Stomach (tissue), 9 donors: ENCODE results near the gene FRAS1. TPM values are rescaled to one million over a fixed set of nuclear protein-coding genes. Genes with fewer than 3 reads are reported as not detected.

ENCODE experiments used
- DNase-seq, 2 donors: peaks; one replicate each; pipeline versions ENCODE4 v3.0.0 to v3.0.0-alpha.2; 2013 to 2019
- H3K27ac ChIP-seq, 5 donors: fragments of 200-600 bp in 4 of 5; sonication (generic) in 4 of 5; one replicate each; pipeline ENCODE4 v1.5.1; 2013 to 2019; ENCODE audit warnings: mild to moderate bottlenecking in 1 of 5, moderate library complexity in 1 of 5
- H3K27me3 ChIP-seq, 3 donors: fragments of 200-600 bp; sonication (generic); one replicate each; pipeline ENCODE4 v1.5.1; 2017 to 2019; ENCODE audit warnings: mixed run types in 1 of 3
- H3K36me3 ChIP-seq, 4 donors: fragments of 200-600 bp; sonication (generic); 1 replicate in 3 of 4; 2 replicates in 1 of 4; pipeline ENCODE4 v1.5.1; 2016 to 2019
- H3K4me1 ChIP-seq, 4 donors: fragments of 200-600 bp; sonication (generic); one replicate each; pipeline ENCODE4 v1.5.1; 2016 to 2019
- H3K4me3 ChIP-seq, 4 donors: fragments of 200-600 bp; sonication (generic) in 3 of 4; one replicate each; pipeline ENCODE4 v1.5.1; 2016 to 2019; ENCODE audit warnings: mild to moderate bottlenecking in 1 of 4
- H3K9me3 ChIP-seq, 4 donors: fragments of 200-600 bp; sonication (generic); one replicate each; pipeline ENCODE4 v1.5.1; 2016 to 2019
- EP300 ChIP-seq: sonication (generic); formaldehyde crosslinking; IDR thresholded peaks from one replicate; pipeline ENCODE4 v1.6.1; 2017; ENCODE audit warnings: antibody characterized with exemption
- POLR2A ChIP-seq, 4 donors: fragments of 450-650 bp; IDR thresholded peaks; one replicate each; pipeline ENCODE4 v1.6.1; 2016; ENCODE audit warnings: antibody characterized with exemption in 4 of 4, control low read depth in 2 of 4, mild to moderate bottlenecking in 1 of 4, moderate library complexity in 1 of 4
- POLR2AphosphoS5 ChIP-seq, 3 donors: sonication (generic); formaldehyde crosslinking; IDR thresholded peaks; one replicate each; pipeline ENCODE4 v1.6.1; 2016; ENCODE audit warnings: antibody characterized with exemption in 3 of 3
- WGBS, 5 donors: extraction: QIAGEN DNeasy Blood & Tissue Kit in 3 of 5; methylation state at CpG; one replicate each; pipeline versions ENCODE4 v1.1.5 to v1.1.7; 2013 to 2018; 5-methylcytosine and 5-hydroxymethylcytosine counted together
- intact Hi-C: fragments of 100-400 bp; cut with DNase I; formaldehyde crosslinking; loops from one replicate; pipeline ENCODE4 v1.15.1; 2023; ENCODE audit warnings: low total_unique reads
- polyA plus RNA-seq, 3 donors: library from polyadenylated mRNA; stranded (reverse); fragments of 200-250 nt; gene quantifications; one replicate each; pipeline ENCODE4 v1.2.3, GENCODE V29; 2013
- total RNA-seq, 5 donors: library from RNA; depleted of rRNA; stranded (reverse); fragments of >200 nt; gene quantifications; one replicate each; pipeline versions ENCODE4 v1.1.0 to v1.2.3, GENCODE V29; 2014 to 2016
- TF ChIP-seq, protein P1 (sequence below), 7 experiments: fragments of 450-650 bp in 4 of 7; fragments of 200-600 bp in 3 of 7; sonication (generic) in 3 of 7; IDR thresholded peaks; one replicate each; pipeline ENCODE4 v1.5.1; 2016 to 2019; ENCODE audit warnings: antibody characterized with exemption in 7 of 7, control low read depth in 2 of 7, mild to moderate bottlenecking in 1 of 7
- donor health status: healthy with polysubstance abuse.
- donor health status: Bipolar disorder and iron deficiency.
- donor health status: healthy.

Gene FRAS1
- total and polyA plus RNA-seq, 8 donors = under 0.01 to 12.7 (median 2.0) TPM

DNA sequence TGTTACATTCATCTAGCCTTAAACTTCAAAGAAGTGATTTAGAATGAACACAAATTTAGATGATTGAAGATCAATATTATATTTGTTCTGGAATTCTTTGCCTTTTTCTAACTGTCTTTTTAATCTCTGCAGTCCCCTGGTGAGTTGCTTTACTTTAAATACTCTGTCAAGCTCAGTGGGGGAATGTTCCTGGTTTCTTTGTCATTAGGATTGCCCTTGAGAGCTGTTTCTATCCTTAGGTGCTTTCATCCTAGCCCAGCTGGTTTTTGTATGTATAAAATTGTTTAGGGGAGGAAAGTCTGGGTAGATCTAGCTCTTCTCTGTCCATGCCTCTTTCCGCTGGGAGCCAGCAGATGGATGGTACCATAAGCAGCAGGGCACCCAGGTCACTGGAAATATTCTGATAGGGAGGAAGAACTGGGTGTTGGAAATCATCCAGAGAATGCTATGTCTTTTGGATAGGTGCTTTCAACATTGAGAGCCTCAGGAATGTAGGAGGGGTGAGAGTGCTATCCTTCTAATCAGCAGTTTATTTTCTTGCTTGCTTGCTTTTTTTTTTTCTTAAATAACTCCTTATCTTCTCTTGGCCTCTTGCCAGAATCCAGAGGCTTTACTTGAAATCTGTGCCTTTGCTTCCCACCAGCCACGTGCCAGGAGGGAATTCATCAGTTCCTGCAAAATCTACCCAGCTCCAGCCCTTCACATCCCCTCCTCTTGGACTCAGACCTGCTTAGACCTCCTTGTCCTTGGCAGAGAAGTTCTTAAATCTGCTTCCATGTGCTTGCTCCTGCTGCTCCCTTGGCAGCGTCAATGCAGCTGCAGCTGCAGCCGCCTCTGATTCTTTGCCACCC is 279.2 kb downstream of the FRAS1 start:
- Histone ChIP-seq H3K4me1 (peaks cover 0 to 10% (median 0%) of the 10 kb centered on the region in 4 donors), H3K36me3 (no peaks in the 10 kb centered on the region), H3K27me3 (no peaks in the 10 kb centered on the region), H3K9me3 (no peaks in the 10 kb centered on the region), H3K4me3 (no peak overlapping the region), H3K27ac (no peak overlapping the region)
- 36 to 57% (median 44%) methylated on average over 4 of the region's 4 CpGs for WGBS, 5 donors
- TF ChIP-seq POLR2A (IDR thresholded peaks at IDR 0.05) (no peak), POLR2AphosphoS5 (IDR thresholded peaks at IDR 0.05) (no peak)
- intact Hi-C loops = no loop called here
- peak in 1 of 2 donors; percentile 65 for DNase-seq

DNA sequence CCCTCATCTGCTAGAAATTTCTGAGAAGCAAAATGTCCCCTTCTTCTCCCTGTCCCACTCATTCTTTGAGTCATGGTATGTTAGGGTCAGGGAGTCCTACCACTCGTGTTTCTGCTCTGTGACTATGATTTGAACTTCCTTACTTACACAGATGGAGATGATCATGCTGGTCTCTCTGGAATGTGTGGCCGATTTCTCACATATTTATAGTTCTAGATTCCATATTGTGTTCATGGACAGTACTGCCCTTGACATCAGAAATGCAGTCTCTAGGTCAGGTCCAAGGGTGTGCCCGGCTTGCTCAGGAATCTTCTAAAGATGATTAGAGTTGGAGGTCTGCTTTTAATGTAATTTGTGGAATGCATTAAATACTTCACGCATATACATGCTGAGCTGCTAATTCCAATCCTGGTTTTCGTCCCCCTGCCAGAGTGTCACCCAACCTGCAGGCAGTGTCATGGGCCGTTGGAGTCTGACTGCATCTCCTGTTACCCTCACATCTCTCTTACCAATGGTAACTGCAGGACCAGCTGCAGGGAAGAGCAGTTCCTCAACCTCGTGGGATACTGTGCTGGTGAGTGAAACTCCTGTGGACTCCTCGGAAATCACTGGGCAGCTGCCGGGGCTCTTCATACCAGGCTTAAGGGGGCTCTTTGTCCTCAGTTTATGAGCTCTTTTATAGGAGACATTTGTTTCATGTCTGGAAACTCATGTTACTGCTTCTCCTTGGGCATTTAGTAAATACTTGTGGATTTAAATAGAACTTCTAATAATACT is 280.3 kb downstream of the FRAS1 start:
- H3K4me3 ChIP-seq = no peak overlapping the region
- H3K4me1 ChIP-seq = peaks cover 0 to 10% (median 0%) of the 10 kb centered on the region in 4 donors
- H3K27me3 ChIP-seq = no peaks in the 10 kb centered on the region
- H3K36me3 ChIP-seq = no peaks in the 10 kb centered on the region
- TF ChIP-seq, protein P1, sequence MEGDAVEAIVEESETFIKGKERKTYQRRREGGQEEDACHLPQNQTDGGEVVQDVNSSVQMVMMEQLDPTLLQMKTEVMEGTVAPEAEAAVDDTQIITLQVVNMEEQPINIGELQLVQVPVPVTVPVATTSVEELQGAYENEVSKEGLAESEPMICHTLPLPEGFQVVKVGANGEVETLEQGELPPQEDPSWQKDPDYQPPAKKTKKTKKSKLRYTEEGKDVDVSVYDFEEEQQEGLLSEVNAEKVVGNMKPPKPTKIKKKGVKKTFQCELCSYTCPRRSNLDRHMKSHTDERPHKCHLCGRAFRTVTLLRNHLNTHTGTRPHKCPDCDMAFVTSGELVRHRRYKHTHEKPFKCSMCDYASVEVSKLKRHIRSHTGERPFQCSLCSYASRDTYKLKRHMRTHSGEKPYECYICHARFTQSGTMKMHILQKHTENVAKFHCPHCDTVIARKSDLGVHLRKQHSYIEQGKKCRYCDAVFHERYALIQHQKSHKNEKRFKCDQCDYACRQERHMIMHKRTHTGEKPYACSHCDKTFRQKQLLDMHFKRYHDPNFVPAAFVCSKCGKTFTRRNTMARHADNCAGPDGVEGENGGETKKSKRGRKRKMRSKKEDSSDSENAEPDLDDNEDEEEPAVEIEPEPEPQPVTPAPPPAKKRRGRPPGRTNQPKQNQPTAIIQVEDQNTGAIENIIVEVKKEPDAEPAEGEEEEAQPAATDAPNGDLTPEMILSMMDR (IDR thresholded peaks at IDR 0.05) = no peak
- no peak for TF ChIP-seq EP300
- no peak for TF ChIP-seq POLR2AphosphoS5 (IDR thresholded peaks at IDR 0.05)
- TF ChIP-seq POLR2A (IDR thresholded peaks at IDR 0.05) = no peak
- H3K9me3 ChIP-seq = no peaks in the 10 kb centered on the region
- no peak overlapping the region for H3K27ac ChIP-seq
- DNase-seq = no peak
- intact Hi-C loops = no loop called here
- WGBS, 5 donors = 80 to 90% (median 86%) methylated on average over 9 of the region's 9 CpGs

DNA sequence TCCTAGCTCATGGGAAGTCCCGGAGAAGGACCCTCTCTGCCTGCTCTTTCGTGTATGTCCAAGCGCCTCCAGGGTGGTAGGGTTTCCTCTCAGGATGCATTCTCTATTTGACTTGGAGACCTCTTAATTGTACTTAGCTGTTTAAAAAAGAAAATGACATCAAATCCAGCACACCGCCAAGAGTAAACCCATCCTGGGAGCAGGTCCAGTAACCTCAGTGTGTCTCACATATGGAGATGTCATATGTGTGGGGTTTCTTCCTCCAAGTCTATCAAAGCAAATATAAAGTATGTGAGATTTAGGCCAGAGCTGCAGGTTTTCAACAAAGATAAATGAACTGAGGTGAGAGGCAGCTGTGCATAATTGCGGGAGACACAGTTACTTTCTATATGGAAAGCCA is 285.0 kb downstream of the FRAS1 start:
- WGBS, 5 donors = 76 to 91% (median 88%) methylated on average over 4 to 5 of the region's 5 CpGs
- Histone ChIP-seq H3K27ac (no peak overlapping the region), H3K4me3 (no peak overlapping the region), H3K27me3 (no peaks in the 10 kb centered on the region), H3K4me1 (no peaks in the 10 kb centered on the region), H3K36me3 (no peaks in the 10 kb centered on the region), H3K9me3 (no peaks in the 10 kb centered on the region)
- no peak for DNase-seq
- intact Hi-C loops = no loop called here
- TF ChIP-seq POLR2A (IDR thresholded peaks at IDR 0.05) = no peak

DNA sequence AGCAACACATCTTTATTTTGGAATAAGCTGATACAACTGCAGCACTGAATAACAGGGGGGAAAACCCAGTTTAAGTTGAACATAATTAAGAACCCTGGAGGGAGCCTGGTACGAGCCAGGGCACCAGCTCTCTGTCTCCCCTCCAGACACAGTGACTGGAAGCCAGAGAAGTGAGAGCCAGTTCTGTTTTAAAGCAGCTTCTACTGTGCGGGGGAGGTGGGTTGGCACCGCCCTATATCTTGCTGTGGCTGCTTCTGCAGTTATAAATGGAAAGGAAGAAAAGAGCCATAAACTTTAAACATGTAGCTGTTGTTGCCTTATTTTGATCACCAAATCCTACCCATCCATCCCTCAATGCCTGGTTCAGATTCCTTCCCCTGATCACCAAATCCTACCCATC is 286.6 kb downstream of the FRAS1 start:
- H3K9me3 ChIP-seq = no peaks in the 10 kb centered on the region
- 75 to 95% (median 90%) methylated on average over 3 of the region's 3 CpGs for WGBS, 5 donors
- no peak for TF ChIP-seq EP300
- TF ChIP-seq POLR2A (IDR thresholded peaks at IDR 0.05) = no peak
- TF ChIP-seq, protein P1 (IDR thresholded peaks at IDR 0.05) = no peak
- no peak for TF ChIP-seq POLR2AphosphoS5 (IDR thresholded peaks at IDR 0.05)
- no peak overlapping the region for H3K27ac ChIP-seq
- no peak for DNase-seq
- no peak overlapping the region for H3K4me3 ChIP-seq
- no peaks in the 10 kb centered on the region for H3K4me1 ChIP-seq
- H3K36me3 ChIP-seq = no peaks in the 10 kb centered on the region
- H3K27me3 ChIP-seq = no peaks in the 10 kb centered on the region
- intact Hi-C loops = no loop called here

DNA sequence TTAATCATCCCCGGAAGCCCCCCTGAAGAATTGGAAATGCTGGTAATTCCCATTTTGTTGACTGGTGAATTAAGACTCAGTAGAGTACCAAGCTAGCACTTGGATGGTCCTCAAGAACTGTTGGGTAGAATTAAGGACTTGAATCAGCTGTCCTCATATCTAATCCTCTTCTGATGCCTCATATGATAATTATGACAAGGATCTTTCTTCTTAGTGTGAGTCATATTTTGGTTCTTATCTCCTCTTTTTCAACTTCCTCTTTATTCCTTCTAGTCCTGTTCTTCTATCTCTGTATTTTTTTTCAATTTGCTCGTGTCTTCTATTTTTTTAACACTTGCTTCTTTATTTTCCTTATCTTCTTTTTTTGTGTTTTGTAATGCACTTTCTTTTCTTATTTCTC is 288.1 kb downstream of the FRAS1 start:
- no peaks in the 10 kb centered on the region for H3K9me3 ChIP-seq
- intact Hi-C loops = no loop called here
- H3K4me1 ChIP-seq = no peaks in the 10 kb centered on the region
- no peak for DNase-seq
- WGBS, 5 donors = 69 to 86% (median 74%) methylated on average over 2 of the region's 2 CpGs
- H3K4me3 ChIP-seq = no peak overlapping the region
- H3K36me3 ChIP-seq = no peaks in the 10 kb centered on the region
- TF ChIP-seq POLR2AphosphoS5 (IDR thresholded peaks at IDR 0.05) (no peak), POLR2A (IDR thresholded peaks at IDR 0.05) (no peak), EP300 (no peak)
- TF ChIP-seq, protein P1 (IDR thresholded peaks at IDR 0.05) = no peak
- H3K27ac ChIP-seq = no peak overlapping the region
- H3K27me3 ChIP-seq = no peaks in the 10 kb centered on the region
